GM19043 (cell line): ENCODE data around the gene NDST1.

ENCODE experiments used
- ATAC-seq: cut with Tn5 transposase; IDR thresholded peaks from one replicate; pipeline ENCODE4 v1.9.1; 2021; ENCODE audit warnings: low read depth; ENCODE audit not compliant: unreplicated experiment

NDST1 gene

DNA sequence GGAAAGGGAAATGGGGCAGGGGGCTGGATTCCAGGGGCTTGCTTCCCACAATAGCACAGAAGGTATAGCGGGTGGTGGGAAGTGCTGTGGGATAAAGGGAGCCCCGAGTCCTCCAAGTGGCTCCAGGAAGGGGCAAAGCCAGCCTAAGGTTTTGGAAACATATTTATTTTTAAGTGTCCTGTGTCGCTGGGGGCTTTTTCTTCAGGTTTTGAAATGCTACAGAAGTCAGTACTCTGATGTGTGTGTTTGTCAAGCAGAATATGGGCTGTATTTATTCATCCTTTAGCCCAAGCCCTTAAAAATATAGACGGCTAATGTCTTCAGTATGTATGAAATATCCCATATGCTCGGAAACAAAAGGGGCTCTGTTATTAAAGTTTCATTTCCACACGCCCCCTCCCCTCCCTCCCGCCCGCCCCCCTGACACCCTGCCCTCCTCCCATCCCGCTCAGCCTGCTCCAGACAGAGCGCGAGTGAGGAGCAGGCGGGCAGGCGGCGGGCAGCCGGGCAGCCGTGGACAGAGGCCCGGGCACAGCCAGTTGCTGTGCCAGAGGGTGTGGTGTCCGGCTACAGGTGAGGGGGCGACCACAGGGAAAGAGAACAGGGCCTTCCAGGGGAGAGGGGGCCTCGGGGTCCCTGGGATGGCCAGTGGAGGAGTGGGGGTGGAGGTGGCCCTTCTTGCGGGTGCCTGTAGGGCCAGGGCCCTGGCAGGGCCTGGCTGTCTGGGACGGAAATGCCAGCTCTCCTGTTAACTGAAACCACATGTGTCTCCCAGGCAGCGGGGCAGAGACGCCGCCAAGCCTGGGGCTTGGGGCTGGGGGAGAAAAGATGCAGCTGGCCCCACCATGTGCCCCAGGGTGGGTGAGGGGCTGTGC is 92.9 kb downstream of the NDST1 start:
- ATAC-seq = no peak

GRCh38 chr5:150601491-150602345 is 93.8 kb downstream of the NDST1 start:
- no peak for ATAC-seq

DNA sequence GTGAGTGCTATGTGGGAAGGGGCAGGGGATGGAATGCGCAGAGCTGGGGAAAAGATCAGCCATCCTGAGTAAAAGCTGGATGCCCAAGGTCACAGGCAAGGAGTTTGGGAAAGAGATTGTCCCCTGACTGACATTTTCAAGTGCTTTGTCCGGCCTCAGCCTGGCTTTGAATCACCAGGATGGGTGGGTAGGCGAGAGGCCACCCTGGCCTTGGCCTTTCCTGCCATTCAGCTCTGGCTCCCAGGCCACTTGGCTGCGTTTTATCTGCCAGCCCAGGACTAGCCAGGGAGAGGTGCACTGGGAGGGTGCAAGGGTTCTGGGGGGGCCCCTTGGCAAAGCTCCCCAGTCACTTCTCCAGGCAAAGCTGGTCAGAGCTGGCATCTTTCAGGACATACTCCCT is 95.1 kb downstream of the NDST1 start:
- ATAC-seq = no peak

DNA sequence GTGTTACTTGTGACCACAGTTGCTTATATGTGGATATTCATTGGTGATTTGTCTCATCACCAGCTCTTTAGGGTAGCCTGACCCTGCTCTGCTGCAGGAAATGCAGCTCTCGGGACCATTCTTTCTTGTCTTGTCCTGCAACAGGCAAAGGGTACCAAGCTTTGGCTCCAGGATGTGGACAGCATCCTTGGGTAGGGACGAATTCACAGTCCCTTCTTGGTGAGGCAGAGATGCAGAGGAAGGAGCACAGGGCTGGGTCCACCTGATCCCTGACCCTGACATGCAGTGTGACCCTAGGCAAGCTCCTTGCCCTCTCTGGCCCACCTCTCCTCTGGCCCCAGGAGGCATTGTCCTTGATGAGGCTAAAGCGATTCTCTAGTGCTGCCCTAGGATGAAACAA is 95.6 kb downstream of the NDST1 start:
- no peak for ATAC-seq

DNA sequence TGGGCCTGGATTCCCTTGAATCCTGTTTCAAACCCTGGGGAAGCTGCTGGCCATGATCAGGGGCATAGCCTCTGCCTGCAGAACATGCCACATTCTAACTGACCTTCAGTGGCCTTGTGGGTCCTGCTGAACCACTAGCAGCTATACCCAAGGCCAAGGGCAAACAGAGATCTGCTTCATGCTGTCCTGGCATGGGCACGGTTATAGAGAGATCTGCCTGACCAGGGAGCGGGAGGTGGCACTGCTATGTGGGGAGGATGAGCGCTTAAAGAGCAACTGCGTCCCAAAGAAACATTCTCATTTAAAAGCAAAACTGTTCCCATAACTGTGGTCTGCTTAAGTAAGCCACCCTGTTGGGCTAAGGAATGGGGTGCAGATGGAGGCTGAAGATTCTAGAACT is 96.1 kb downstream of the NDST1 start:
- ATAC-seq = no peak

GRCh38 chr5:150604894-150605440 is 97.0 kb downstream of the NDST1 start:
- no peak for ATAC-seq

DNA sequence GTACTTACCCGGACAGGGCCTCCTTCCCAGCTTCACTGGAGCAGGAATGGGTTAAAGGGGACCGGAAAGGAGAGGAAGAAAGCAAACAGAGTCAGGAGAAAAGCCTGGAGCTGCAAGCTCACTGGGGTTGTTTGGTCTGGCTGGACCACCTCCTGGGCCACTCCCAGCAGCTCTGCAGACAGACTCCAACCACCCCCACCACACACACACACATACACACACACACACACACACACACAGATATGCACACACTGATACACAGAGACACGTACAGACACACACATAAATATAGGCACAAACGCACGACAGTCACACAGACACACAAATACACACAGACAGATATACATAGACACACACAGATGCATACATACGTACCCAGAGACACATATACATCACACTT is 97.6 kb downstream of the NDST1 start:
- no peak for ATAC-seq

- no peak for ATAC-seq
These were observed 98.5 kb downstream of the NDST1 start for GRCh38 chr5:150606476-150606875.

- ATAC-seq = no peak
These were observed 99.2 kb downstream of the NDST1 start for GRCh38 chr5:150607105-150607504.
